Keratinocyte (primary cell): Measurements from ENCODE around the gene SND1. TPM values are rescaled to one million over a fixed set of nuclear protein-coding genes. Genes with fewer than 3 reads are reported as not detected.

Source experiments
- DNase-seq: peaks from one replicate; pipeline ENCODE4 v3.0.0-alpha.2; 2011; ENCODE audit warnings: low read depth, missing footprints, low spot score
- FAIRE-seq: peaks from 2 replicates; lab custom pipeline; 2011; peaks lifted over from hg19 to GRCh38; lab: Jason Lieb, UNC
- H2AFZ ChIP-seq: 2 replicates; pipeline ENCODE4 v1.6.0; 2012; ENCODE audit warnings: low read length, control low read depth, inconsistent platforms; ENCODE audit not compliant: control insufficient read depth
- H3K27ac ChIP-seq: 2 replicates; pipeline ENCODE4 v1.5.1; 2011; ENCODE audit warnings: low read length; ENCODE audit not compliant: control insufficient read depth, insufficient read depth
- H3K27me3 ChIP-seq: 3 replicates; pipeline ENCODE4 v1.6.0; 2011; ENCODE audit warnings: low read length; ENCODE audit not compliant: control insufficient read depth, insufficient read depth; ENCODE audit errors: extremely low read depth
- H3K36me3 ChIP-seq, 2 experiments: 2 replicates in 1 of 2; 3 replicates in 1 of 2; pipeline ENCODE4 v1.5.1; 2011; ENCODE audit warnings: low read length in 2 of 2, mild to moderate bottlenecking in 1 of 2; ENCODE audit not compliant: control insufficient read depth in 2 of 2, insufficient read depth in 2 of 2; ENCODE audit errors: extremely low read depth in 1 of 2
- H3K4me1 ChIP-seq: 3 replicates; pipeline ENCODE4 v1.5.1; 2011; ENCODE audit warnings: low read length; ENCODE audit not compliant: control insufficient read depth, insufficient read depth; ENCODE audit errors: extremely low read depth
- H3K4me2 ChIP-seq: 3 replicates; pipeline ENCODE4 v1.6.0; 2011; ENCODE audit warnings: low read depth, low read length; ENCODE audit not compliant: control insufficient read depth, insufficient read depth; ENCODE audit errors: extremely low read depth
- H3K4me3 ChIP-seq, 3 experiments: fragments of 200-600 bp in 1 of 3; sonication (generic) in 1 of 3; 2 replicates in 2 of 3; 3 replicates in 1 of 3; pipeline ENCODE4 v1.5.1; 2011 to 2016; ENCODE audit warnings: low read length in 3 of 3, mild to moderate bottlenecking in 3 of 3, control low read depth in 2 of 3, inconsistent platforms in 1 of 3, low read depth in 1 of 3, mixed read lengths in 1 of 3, mixed run types in 1 of 3, moderate library complexity in 1 of 3; ENCODE audit not compliant: control insufficient read depth in 2 of 3, insufficient read depth in 2 of 3; ENCODE audit errors: extremely low read depth in 1 of 3
- H3K79me2 ChIP-seq: 2 replicates; pipeline ENCODE4 v1.6.0; 2012; ENCODE audit warnings: low read length; ENCODE audit not compliant: control insufficient read depth, insufficient read depth
- H3K9ac ChIP-seq: 3 replicates; pipeline ENCODE4 v1.6.0; 2011; ENCODE audit warnings: low read length; ENCODE audit not compliant: control insufficient read depth, insufficient read depth; ENCODE audit errors: extremely low read depth
- H3K9me1 ChIP-seq: 3 replicates; pipeline ENCODE4 v1.6.0; 2011; ENCODE audit warnings: low read length; ENCODE audit not compliant: control insufficient read depth, insufficient read depth; ENCODE audit errors: extremely low read depth
- H3K9me3 ChIP-seq: 2 replicates; pipeline ENCODE4 v1.5.1; 2012; ENCODE audit warnings: low read depth, low read length; ENCODE audit not compliant: control insufficient read depth
- H4K20me1 ChIP-seq: 3 replicates; pipeline ENCODE4 v1.6.0; 2011; ENCODE audit warnings: low read length; ENCODE audit not compliant: control insufficient read depth, insufficient read depth; ENCODE audit errors: extremely low read depth
- CTCF ChIP-seq, 3 experiments: IDR thresholded peaks in 1 of 3; conservative IDR thresholded peaks in 1 of 3; optimal IDR thresholded peaks in 1 of 3; 2 replicates in 2 of 3; 3 replicates in 1 of 3; pipeline versions ENCODE3 to v1.5.1; 2011; ENCODE audit warnings: low read length in 3 of 3, mild to moderate bottlenecking in 3 of 3, moderate library complexity in 2 of 3, control low read depth in 1 of 3, inconsistent platforms in 1 of 3; ENCODE audit not compliant: insufficient read depth in 2 of 3; ENCODE audit errors: extremely low read depth in 1 of 3
- EZH2 ChIP-seq: IDR thresholded peaks from one replicate; pipeline ENCODE4 v1.6.1; 2012; ENCODE audit warnings: inconsistent platforms, mild to moderate bottlenecking, low read length, moderate library complexity
- dilution Hi-C: fragments of 300-500 bp; cut with MboI; formaldehyde crosslinking; loops from one replicate; pipeline ENCODE4 v1.7.0; 2020; ENCODE audit warnings: low sequenced_read_pairs; ENCODE audit not compliant: extremely low pct_ligation_motif_present
- polyA plus RNA-seq, 5 experiments: library from polyadenylated mRNA; depleted of rRNA in 3 of 5; stranded (reverse) in 3 of 5; stranded (forward) in 1 of 5; unstranded in 1 of 5; fragments of >200 nt; gene quantifications; 1 replicate in 1 of 5; 2 replicates in 3 of 5; 3 replicates in 1 of 5; pipeline versions ENCODE4 v1.2.1 to v1.2.3, GENCODE V29; 2011 to 2012; ENCODE audit warnings: missing spikeins in 2 of 5, low read depth in 1 of 5, low replicate concordance in 1 of 5

SND1 gene
- polyA plus RNA-seq, 1 donor (not counting 4 experiments of a cell fraction or from before 2014, with no cell fraction given), result 140 TPM

GRCh38 chr7:127882313-127882920 lies 230.4 kb downstream of the SND1 start:
- Histone ChIP-seq H4K20me1 (peaks cover 10% of the 10 kb centered on the region), H2AFZ (no peak overlapping the region), H3K4me1 (peaks cover 20% of the 10 kb centered on the region), H3K4me3 (no peak overlapping the region), H3K4me2 (no peak overlapping the region), H3K27ac (no peak overlapping the region), H3K27me3 (no peaks in the 10 kb centered on the region), H3K9me1 (no peaks in the 10 kb centered on the region), H3K9me3 (no peaks in the 10 kb centered on the region), H3K36me3 (peaks cover 0 to 2% of the 10 kb centered on the region in 2 experiments), H3K79me2 (peaks cover 27% of the 10 kb centered on the region), H3K9ac (no peak overlapping the region)
- DNase-seq (no peak), FAIRE-seq (no peak)
- TF ChIP-seq EZH2, result no peak
- no peak for TF ChIP-seq CTCF (optimal IDR thresholded peaks at IDR 0.05 in 1 of 3, IDR thresholded peaks at IDR 0.05 in 1 of 3, conservative IDR thresholded peaks at IDR 0.05 in 1 of 3; ENCODE audit: extremely low read depth in 1 of 3, insufficient read depth in 2 of 3, low read length in 3 of 3)
- dilution Hi-C loops, result no loop called here

GRCh38 chr7:127884066-127884559 lies 232.1 kb downstream of the SND1 start:
- no peaks in the 10 kb centered on the region for H3K9me3 ChIP-seq
- no peak overlapping the region for H3K9ac ChIP-seq
- H3K79me2 ChIP-seq, result peaks cover 25% of the 10 kb centered on the region
- peaks cover 3% of the 10 kb centered on the region for H3K9me1 ChIP-seq
- peaks cover 6% of the 10 kb centered on the region for H4K20me1 ChIP-seq
- no peak overlapping the region for H3K27ac ChIP-seq
- DNase-seq (no peak), FAIRE-seq (no peak)
- H3K4me2 ChIP-seq, result no peak overlapping the region
- TF ChIP-seq EZH2, result no peak
- no peak for TF ChIP-seq CTCF (optimal IDR thresholded peaks at IDR 0.05 in 1 of 3, IDR thresholded peaks at IDR 0.05 in 1 of 3, conservative IDR thresholded peaks at IDR 0.05 in 1 of 3; ENCODE audit: extremely low read depth in 1 of 3, insufficient read depth in 2 of 3, low read length in 3 of 3)
- H3K4me1 ChIP-seq, result peaks cover 20% of the 10 kb centered on the region
- dilution Hi-C loops, result no loop called here
- peaks cover 6 to 14% of the 10 kb centered on the region in 2 experiments for H3K36me3 ChIP-seq
- H3K4me3 ChIP-seq, result no peak overlapping the region
- H3K27me3 ChIP-seq, result no peaks in the 10 kb centered on the region
- H2AFZ ChIP-seq, result no peak overlapping the region
